Measurements from ENCODE around the gene MPV17L2.

The MPV17L2 gene

GRCh38 chr19:18165794-18166544, 27.0 kb upstream of the MPV17L2 start:
- Histone ChIP-seq H3K9ac (ENCODE audit: low read length) (no peak overlapping the region), H3K36me3 (replicated peaks; ENCODE audit: insufficient read depth, low read length) (no peaks in the 10 kb centered on the region), H3K4me3 (ENCODE audit: low read length) (no peak overlapping the region), H3K27ac (ENCODE audit: low read length) (no peak overlapping the region), H3K9me2 (replicated peaks; ENCODE audit: insufficient read depth, low read length) (no peaks in the 10 kb centered on the region), H3F3A (ENCODE audit: insufficient read depth, low read length) (no peaks in the 10 kb centered on the region), H4K20me1 (ENCODE audit: insufficient read depth, low read length) (no peaks in the 10 kb centered on the region), H2AFZ (ENCODE audit: low read length) (no peak overlapping the region), H3K4me2 (ENCODE audit: low read depth, low read length) (no peak overlapping the region), H3K9me3 (replicated peaks; ENCODE audit: insufficient read depth, low read length) (no peaks in the 10 kb centered on the region), H3K4me1 (ENCODE audit: low read length) (peaks cover 4% of the 10 kb centered on the region), H3K79me2 (ENCODE audit: low read length) (no peaks in the 10 kb centered on the region), H3K27me3 (replicated peaks; ENCODE audit: insufficient read depth, low read length) (no peaks in the 10 kb centered on the region)
- no peak for DNase-seq
- TF ChIP-seq EZH2phosphoT487 (IDR thresholded peaks at IDR 0.05; ENCODE audit: low read length), result no peak
- no peak for TF ChIP-seq EZH2 (optimal IDR thresholded peaks at IDR 0.05; ENCODE audit: low read depth, low read length)
- no peak for TF ChIP-seq CTCF (IDR thresholded peaks at IDR 0.05; ENCODE audit: low read length)

GRCh38 chr19:18167011-18167410, 26.0 kb upstream of the MPV17L2 start:
- no peaks in the 10 kb centered on the region for H3K9me2 ChIP-seq (replicated peaks; ENCODE audit: insufficient read depth, low read length)
- no peak for DNase-seq
- H2AFZ ChIP-seq (ENCODE audit: low read length), result no peak overlapping the region
- H3K27me3 ChIP-seq (replicated peaks; ENCODE audit: insufficient read depth, low read length), result no peaks in the 10 kb centered on the region
- no peak overlapping the region for H3K9ac ChIP-seq (ENCODE audit: low read length)
- no peak overlapping the region for H3K4me3 ChIP-seq (ENCODE audit: low read length)
- no peak overlapping the region for H3K27ac ChIP-seq (ENCODE audit: low read length)
- no peaks in the 10 kb centered on the region for H4K20me1 ChIP-seq (ENCODE audit: insufficient read depth, low read length)
- H3K9me3 ChIP-seq (replicated peaks; ENCODE audit: insufficient read depth, low read length), result no peaks in the 10 kb centered on the region
- H3F3A ChIP-seq (ENCODE audit: insufficient read depth, low read length), result peaks cover 3% of the 10 kb centered on the region; the same call in 1 of the 2 replicates
- H3K4me2 ChIP-seq (ENCODE audit: low read depth, low read length), result no peak overlapping the region
- no peaks in the 10 kb centered on the region for H3K79me2 ChIP-seq (ENCODE audit: low read length)
- H3K36me3 ChIP-seq (replicated peaks; ENCODE audit: insufficient read depth, low read length), result no peaks in the 10 kb centered on the region
- TF ChIP-seq EZH2 (optimal IDR thresholded peaks at IDR 0.05; ENCODE audit: low read depth, low read length) (no peak), EZH2phosphoT487 (IDR thresholded peaks at IDR 0.05; ENCODE audit: low read length) (no peak)
- H3K4me1 ChIP-seq (ENCODE audit: low read length), result no peaks in the 10 kb centered on the region

- DNase-seq, result peak; percentile 55
- H3K4me3 ChIP-seq (ENCODE audit: low read length), result no peak overlapping the region
- no peak overlapping the region for H3K9ac ChIP-seq (ENCODE audit: low read length)
- H3K27me3 ChIP-seq (replicated peaks; ENCODE audit: insufficient read depth, low read length), result no peaks in the 10 kb centered on the region
- no peaks in the 10 kb centered on the region for H3K79me2 ChIP-seq (ENCODE audit: low read length)
- no peaks in the 10 kb centered on the region for H3K4me1 ChIP-seq (ENCODE audit: low read length)
- no peaks in the 10 kb centered on the region for H4K20me1 ChIP-seq (ENCODE audit: insufficient read depth, low read length)
- no peak overlapping the region for H2AFZ ChIP-seq (ENCODE audit: low read length)
- H3K27ac ChIP-seq (ENCODE audit: low read length), result no peak overlapping the region
- H3K9me3 ChIP-seq (replicated peaks; ENCODE audit: insufficient read depth, low read length), result no peaks in the 10 kb centered on the region
- peaks cover 4% of the 10 kb centered on the region; the same call in 1 of the 2 replicates for H3F3A ChIP-seq (ENCODE audit: insufficient read depth, low read length)
- no peaks in the 10 kb centered on the region for H3K9me2 ChIP-seq (replicated peaks; ENCODE audit: insufficient read depth, low read length)
- no peaks in the 10 kb centered on the region for H3K36me3 ChIP-seq (replicated peaks; ENCODE audit: insufficient read depth, low read length)
- H3K4me2 ChIP-seq (ENCODE audit: low read depth, low read length), result no peak overlapping the region
- TF ChIP-seq EZH2phosphoT487 (IDR thresholded peaks at IDR 0.05; ENCODE audit: low read length) (no peak), CTCF (IDR thresholded peaks at IDR 0.05; ENCODE audit: low read length) (peak; percentile 76)
These were observed 24.9 kb upstream of the MPV17L2 start for GRCh38 chr19:18167975-18168645.

Data from MM.1S (cell line).